HepG2 (cell line): ENCODE measurements around the gene RNFT2. TPM values are rescaled to one million over a fixed set of nuclear protein-coding genes. Genes with fewer than 3 reads are reported as not detected.

Experiments used
- CEBPG ChIP-seq: IDR thresholded peaks from 2 replicates; pipeline ENCODE4 v1.6.1; 2016
- DZIP1 ChIP-seq: sonication (generic); formaldehyde crosslinking; IDR thresholded peaks from 2 replicates; pipeline ENCODE4 v1.5.0; 2020; ENCODE audit warnings: mild to moderate bottlenecking, missing genetic modification reagents
- EHMT2 ChIP-seq: fragments of 200-600 bp; sonication (generic); IDR thresholded peaks from 2 replicates; pipeline ENCODE4 v1.7.0; 2017; ENCODE audit warnings: antibody characterized with exemption, low read depth, low read length, borderline replicate concordance
- GLMP ChIP-seq: sonication (generic); formaldehyde crosslinking; IDR thresholded peaks from 2 replicates; pipeline ENCODE4 v1.9.0; 2021; ENCODE audit warnings: missing genetic modification reagents, mild to moderate bottlenecking, borderline replicate concordance
- MAFF ChIP-seq: IDR thresholded peaks from 2 replicates; pipeline ENCODE4 v1.6.1; 2011; ENCODE audit warnings: low read depth, low read length, improper control_type of control experiment
- NFIC ChIP-seq: IDR thresholded peaks from 2 replicates; pipeline ENCODE4 v1.6.1; 2012; ENCODE audit warnings: mild to moderate bottlenecking, low read length, inconsistent platforms
- PRPF4 ChIP-seq: fragments of 200-400 bp; formaldehyde crosslinking; IDR thresholded peaks from 2 replicates; pipeline ENCODE4 v1.6.1; 2016; ENCODE audit warnings: low read length, low read depth; ENCODE audit not compliant: poor library complexity, severe bottlenecking
- RAD21 ChIP-seq: fragments of 450-650 bp; formaldehyde crosslinking; IDR thresholded peaks from 2 replicates; pipeline ENCODE4 v1.5.0; 2020; ENCODE audit warnings: mild to moderate bottlenecking
- RFX1 ChIP-seq: fragments of 450-650 bp; IDR thresholded peaks from 2 replicates; pipeline ENCODE4 v1.6.1; 2017
- SP1 ChIP-seq, 2 experiments: fragments of 450-650 bp in 1 of 2; sonication (generic) in 1 of 2; formaldehyde crosslinking in 1 of 2; IDR thresholded peaks; 2 replicates each; pipeline versions ENCODE4 v1.4.0 to v1.6.1; 2016 to 2020; ENCODE audit warnings: missing genetic modification reagents in 1 of 2
- ZBTB8A ChIP-seq: sonication (generic); formaldehyde crosslinking; IDR thresholded peaks from 2 replicates; pipeline ENCODE4 v1.4.0; 2020; ENCODE audit warnings: mild to moderate bottlenecking, low read depth, missing genetic modification reagents, borderline replicate concordance
- ZNF121 ChIP-seq: sonication (generic); formaldehyde crosslinking; IDR thresholded peaks from 2 replicates; pipeline ENCODE4 v1.5.0; 2020; ENCODE audit warnings: mild to moderate bottlenecking, missing genetic modification reagents
- ZNF260 ChIP-seq: sonication (generic); formaldehyde crosslinking; IDR thresholded peaks from 2 replicates; pipeline ENCODE4 v1.4.0; 2020; ENCODE audit warnings: missing genetic modification reagents, low read depth, mild to moderate bottlenecking, borderline replicate concordance
- ZNF580 ChIP-seq: IDR thresholded peaks from 2 replicates; pipeline ENCODE4 v1.6.1; 2016; ENCODE audit warnings: low read depth, borderline replicate concordance
- ZNF746 ChIP-seq: sonication (generic); formaldehyde crosslinking; IDR thresholded peaks from 2 replicates; pipeline ENCODE4 v1.8.0; 2022; ENCODE audit warnings: mild to moderate bottlenecking, missing genetic modification reagents
- polyA plus RNA-seq, 8 experiments: library from polyadenylated mRNA; depleted of rRNA in 3 of 8; stranded (reverse) in 7 of 8; unstranded in 1 of 8; fragments of >200 nt; fragmentation: Illumina TruSeq in 4 of 8; extraction: Trizol in 4 of 8; gene quantifications; 2 replicates each; pipeline versions ENCODE4 v1.2.1 to v1.2.3, GENCODE V29; 2011 to 2016; ENCODE audit warnings: low read depth in 4 of 8, missing spikeins in 1 of 8, mixed read lengths in 1 of 8; ENCODE audit not compliant: insufficient read depth in 1 of 8
- total RNA-seq, 5 experiments: library from RNA; depleted of rRNA; stranded (reverse); fragments of >200 nt; fragmentation: Illumina TruSeq; extraction: Trizol; gene quantifications; 2 replicates each; pipeline ENCODE4 v1.2.3, GENCODE V29; 2016; ENCODE audit warnings: low read depth in 1 of 5
- TF ChIP-seq, protein P1 (sequence below): sonication (generic); formaldehyde crosslinking; IDR thresholded peaks from 2 replicates; pipeline ENCODE4 v1.5.1; 2020; ENCODE audit warnings: missing genetic modification reagents, mild to moderate bottlenecking, borderline replicate concordance
- TF ChIP-seq, protein P2 (sequence below): sonication (generic); formaldehyde crosslinking; conservative IDR thresholded peaks from 2 replicates; pipeline ENCODE4 v1.8.1; 2023; ENCODE audit warnings: missing genetic modification reagents
- TF ChIP-seq, protein P3 (sequence below): sonication (generic); formaldehyde crosslinking; IDR thresholded peaks from 2 replicates; pipeline ENCODE4; 2020; ENCODE audit warnings: missing genetic modification reagents, mild to moderate bottlenecking, borderline replicate concordance

The RNFT2 gene
- total and polyA plus RNA-seq, 2 of the 13 experiments (the other 11 are each of a cell fraction or from before 2014, with no cell fraction given), result 3.3 to 8.3 TPM

DNA sequence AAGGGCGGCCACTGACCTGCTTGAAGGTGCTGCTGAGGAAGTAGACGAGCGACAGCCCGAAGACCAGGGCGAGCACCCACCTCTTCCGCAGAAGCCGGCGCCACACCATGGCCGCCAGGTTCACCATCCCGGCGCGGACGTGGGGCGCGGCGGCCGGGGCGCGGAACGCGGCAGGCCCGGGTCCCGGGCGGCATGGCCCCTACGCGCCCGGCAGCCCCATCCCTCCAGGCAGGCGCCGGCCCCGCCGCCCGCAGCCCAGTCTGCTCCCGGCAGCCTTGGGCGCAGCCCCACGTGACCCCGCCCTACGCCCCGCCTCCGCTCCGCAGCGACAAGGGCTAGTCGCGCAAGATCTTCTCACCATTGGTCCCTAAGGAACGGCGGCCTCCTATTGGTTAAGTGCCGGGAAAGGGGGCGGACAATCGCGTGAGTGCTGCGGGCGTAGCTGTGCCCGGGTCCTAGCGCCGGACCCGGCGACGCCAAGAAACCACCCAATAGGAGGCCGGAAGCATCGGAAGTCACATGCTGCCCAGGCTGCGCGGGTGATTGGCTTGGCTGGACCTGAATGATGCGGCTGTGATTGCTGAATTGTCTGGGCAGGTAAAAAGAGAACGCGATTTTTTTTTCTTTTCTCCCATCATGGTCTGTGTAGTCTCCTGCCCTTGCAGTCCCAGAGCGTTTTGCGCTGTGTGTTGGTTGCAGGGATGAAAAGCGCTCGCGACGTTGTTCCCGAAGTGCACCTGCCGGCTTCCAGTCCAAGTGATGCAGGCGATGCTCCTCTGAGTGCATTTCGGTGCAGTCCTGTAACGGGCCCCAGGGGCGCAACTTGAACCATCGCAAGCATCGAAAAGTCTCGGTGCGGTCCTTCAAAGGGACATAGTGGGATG is at the start of gene RNFT2, which contains the start of gene SPRING1 (continued):
- TF ChIP-seq RFX1 (no peak), EHMT2 (no peak), GLMP (CRISPR knock-in tag) (no peak), ZNF746 (no peak; the same call in 1 of the 2 replicates), DZIP1 (no peak), ZBTB8A (CRISPR knock-in tag) (no peak), ZNF260 (CRISPR knock-in tag) (no peak), CEBPG (0 out of 2 replicates have a peak, but pooled peaks have one; percentile 20), RAD21 (peak; percentile 58), NFIC (no peak), SP1 (IDR thresholded peaks at IDR 0.05) (no peak), SP1 (CRISPR knock-in tag; IDR thresholded peaks at IDR 0.05) (peak; percentile 96), MAFF (no peak), ZNF580 (peak; percentile 62; the same call in 1 of the 2 replicates), PRPF4 (no peak), ZNF121 (CRISPR knock-in tag) (no peak)
- TF ChIP-seq, protein P1, sequence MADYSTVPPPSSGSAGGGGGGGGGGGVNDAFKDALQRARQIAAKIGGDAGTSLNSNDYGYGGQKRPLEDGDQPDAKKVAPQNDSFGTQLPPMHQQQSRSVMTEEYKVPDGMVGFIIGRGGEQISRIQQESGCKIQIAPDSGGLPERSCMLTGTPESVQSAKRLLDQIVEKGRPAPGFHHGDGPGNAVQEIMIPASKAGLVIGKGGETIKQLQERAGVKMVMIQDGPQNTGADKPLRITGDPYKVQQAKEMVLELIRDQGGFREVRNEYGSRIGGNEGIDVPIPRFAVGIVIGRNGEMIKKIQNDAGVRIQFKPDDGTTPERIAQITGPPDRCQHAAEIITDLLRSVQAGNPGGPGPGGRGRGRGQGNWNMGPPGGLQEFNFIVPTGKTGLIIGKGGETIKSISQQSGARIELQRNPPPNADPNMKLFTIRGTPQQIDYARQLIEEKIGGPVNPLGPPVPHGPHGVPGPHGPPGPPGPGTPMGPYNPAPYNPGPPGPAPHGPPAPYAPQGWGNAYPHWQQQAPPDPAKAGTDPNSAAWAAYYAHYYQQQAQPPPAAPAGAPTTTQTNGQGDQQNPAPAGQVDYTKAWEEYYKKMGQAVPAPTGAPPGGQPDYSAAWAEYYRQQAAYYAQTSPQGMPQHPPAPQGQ (CRISPR knock-in tag), result no peak
- TF ChIP-seq, protein P2, sequence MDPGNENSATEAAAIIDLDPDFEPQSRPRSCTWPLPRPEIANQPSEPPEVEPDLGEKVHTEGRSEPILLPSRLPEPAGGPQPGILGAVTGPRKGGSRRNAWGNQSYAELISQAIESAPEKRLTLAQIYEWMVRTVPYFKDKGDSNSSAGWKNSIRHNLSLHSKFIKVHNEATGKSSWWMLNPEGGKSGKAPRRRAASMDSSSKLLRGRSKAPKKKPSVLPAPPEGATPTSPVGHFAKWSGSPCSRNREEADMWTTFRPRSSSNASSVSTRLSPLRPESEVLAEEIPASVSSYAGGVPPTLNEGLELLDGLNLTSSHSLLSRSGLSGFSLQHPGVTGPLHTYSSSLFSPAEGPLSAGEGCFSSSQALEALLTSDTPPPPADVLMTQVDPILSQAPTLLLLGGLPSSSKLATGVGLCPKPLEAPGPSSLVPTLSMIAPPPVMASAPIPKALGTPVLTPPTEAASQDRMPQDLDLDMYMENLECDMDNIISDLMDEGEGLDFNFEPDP (CRISPR knock-in tag), result no peak
- TF ChIP-seq, protein P3, sequence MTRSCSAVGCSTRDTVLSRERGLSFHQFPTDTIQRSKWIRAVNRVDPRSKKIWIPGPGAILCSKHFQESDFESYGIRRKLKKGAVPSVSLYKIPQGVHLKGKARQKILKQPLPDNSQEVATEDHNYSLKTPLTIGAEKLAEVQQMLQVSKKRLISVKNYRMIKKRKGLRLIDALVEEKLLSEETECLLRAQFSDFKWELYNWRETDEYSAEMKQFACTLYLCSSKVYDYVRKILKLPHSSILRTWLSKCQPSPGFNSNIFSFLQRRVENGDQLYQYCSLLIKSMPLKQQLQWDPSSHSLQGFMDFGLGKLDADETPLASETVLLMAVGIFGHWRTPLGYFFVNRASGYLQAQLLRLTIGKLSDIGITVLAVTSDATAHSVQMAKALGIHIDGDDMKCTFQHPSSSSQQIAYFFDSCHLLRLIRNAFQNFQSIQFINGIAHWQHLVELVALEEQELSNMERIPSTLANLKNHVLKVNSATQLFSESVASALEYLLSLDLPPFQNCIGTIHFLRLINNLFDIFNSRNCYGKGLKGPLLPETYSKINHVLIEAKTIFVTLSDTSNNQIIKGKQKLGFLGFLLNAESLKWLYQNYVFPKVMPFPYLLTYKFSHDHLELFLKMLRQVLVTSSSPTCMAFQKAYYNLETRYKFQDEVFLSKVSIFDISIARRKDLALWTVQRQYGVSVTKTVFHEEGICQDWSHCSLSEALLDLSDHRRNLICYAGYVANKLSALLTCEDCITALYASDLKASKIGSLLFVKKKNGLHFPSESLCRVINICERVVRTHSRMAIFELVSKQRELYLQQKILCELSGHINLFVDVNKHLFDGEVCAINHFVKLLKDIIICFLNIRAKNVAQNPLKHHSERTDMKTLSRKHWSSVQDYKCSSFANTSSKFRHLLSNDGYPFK, result peak; percentile 51; the same call in 1 of the 2 replicates
